HG02610 (cell line): ENCODE results near the gene ZNF554.
A peak's percentile ranks its signal among the peaks of the same experiment; 100 is the strongest.

ENCODE experiments used
- ATAC-seq: cut with Tn5 transposase; IDR thresholded peaks from one replicate; pipeline ENCODE4 v1.9.1; 2021; ENCODE audit warnings: mild to moderate bottlenecking, moderate library complexity; ENCODE audit not compliant: unreplicated experiment

ZNF554 gene

GRCh38 chr19:2824129-2824528 lies 4.5 kb downstream of the ZNF554 start:
- ATAC-seq: no peak

- no peak for ATAC-seq
Observed at GRCh38 chr19:2827022-2827421, 7.4 kb downstream of the ZNF554 start.

- ATAC-seq: no peak
Observed at GRCh38 chr19:2827840-2828489, 8.3 kb downstream of the ZNF554 start.

GRCh38 chr19:2834294-2834871 lies 14.7 kb downstream of the ZNF554 start:
- no peak for ATAC-seq

GRCh38 chr19:2837430-2837829 lies 17.8 kb downstream of the ZNF554 start:
- ATAC-seq: no peak

- peak; percentile 96 for ATAC-seq
Observed at GRCh38 chr19:2840794-2841791, 21.4 kb downstream of the ZNF554 start, which contains the start of gene ZNF555. Gene ZNF555, plus strand, starts transcription at chr19:2841475. Its CDS starts 98 bp downstream, at chr19:2841573.

- peak; percentile 9 for ATAC-seq
Observed at GRCh38 chr19:2841855-2842574, 22.3 kb downstream of the ZNF554 start.

GRCh38 chr19:2845107-2845506 lies 25.4 kb downstream of the ZNF554 start:
- ATAC-seq: no peak

- ATAC-seq: no peak
Observed at GRCh38 chr19:2846180-2846894, 26.7 kb downstream of the ZNF554 start.

- ATAC-seq: no peak
Observed at GRCh38 chr19:2847507-2847906, 27.8 kb downstream of the ZNF554 start.

GRCh38 chr19:2848616-2849015 lies 28.9 kb downstream of the ZNF554 start:
- ATAC-seq: no peak

- no peak for ATAC-seq
Observed at GRCh38 chr19:2850256-2850925, 30.7 kb downstream of the ZNF554 start.

GRCh38 chr19:2852598-2852997 lies 32.9 kb downstream of the ZNF554 start:
- no peak for ATAC-seq

GRCh38 chr19:2853015-2853606 lies 33.4 kb downstream of the ZNF554 start:
- ATAC-seq: no peak

GRCh38 chr19:2854849-2855248 lies 35.2 kb downstream of the ZNF554 start:
- ATAC-seq: no peak

GRCh38 chr19:2856457-2857050 lies 36.9 kb downstream of the ZNF554 start:
- ATAC-seq: no peak

GRCh38 chr19:2858864-2859263 lies 39.2 kb downstream of the ZNF554 start:
- no peak for ATAC-seq

- no peak for ATAC-seq
Observed at GRCh38 chr19:2863816-2864215, 44.1 kb downstream of the ZNF554 start.
